Measurements from ENCODE around the gene MYRFL.

MYRFL gene

DNA sequence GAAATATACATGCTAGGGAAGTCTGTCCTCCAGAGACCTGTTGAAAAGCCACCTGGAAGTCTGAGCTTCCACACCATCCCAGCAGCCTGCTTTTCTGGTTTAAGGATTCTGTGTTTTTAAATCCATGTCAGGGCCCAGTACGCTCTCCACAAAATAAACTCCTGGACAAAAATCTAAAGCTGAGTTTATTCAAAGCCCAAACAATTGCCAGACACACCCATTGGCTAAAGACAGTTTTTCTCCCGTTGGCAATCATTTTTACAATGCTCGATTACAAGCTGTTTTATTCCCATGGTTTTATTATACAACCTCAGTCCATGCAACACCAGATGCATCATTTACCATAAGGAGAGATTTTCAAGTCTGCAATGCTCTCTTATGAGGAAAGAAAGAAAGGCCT lies 94.5 kb downstream of the MYRFL start:
- Histone ChIP-seq H3K4me1 (ENCODE audit: control insufficient read depth, insufficient read depth, low read length) (no peaks in the 10 kb centered on the region), H3K36me3 (ENCODE audit: insufficient read depth, low read length) (no peaks in the 10 kb centered on the region), H3K9me3 (replicated peaks; ENCODE audit: low read length) (no peaks in the 10 kb centered on the region), H3K9ac (ENCODE audit: low read depth, low read length) (no peak overlapping the region), H3K4me3 (ENCODE audit: low read length) (no peak overlapping the region), H3K27me3 (ENCODE audit: control insufficient read depth, insufficient read depth, low read length) (no peaks in the 10 kb centered on the region), H3K4me2 (ENCODE audit: low read length) (no peak overlapping the region)

DNA sequence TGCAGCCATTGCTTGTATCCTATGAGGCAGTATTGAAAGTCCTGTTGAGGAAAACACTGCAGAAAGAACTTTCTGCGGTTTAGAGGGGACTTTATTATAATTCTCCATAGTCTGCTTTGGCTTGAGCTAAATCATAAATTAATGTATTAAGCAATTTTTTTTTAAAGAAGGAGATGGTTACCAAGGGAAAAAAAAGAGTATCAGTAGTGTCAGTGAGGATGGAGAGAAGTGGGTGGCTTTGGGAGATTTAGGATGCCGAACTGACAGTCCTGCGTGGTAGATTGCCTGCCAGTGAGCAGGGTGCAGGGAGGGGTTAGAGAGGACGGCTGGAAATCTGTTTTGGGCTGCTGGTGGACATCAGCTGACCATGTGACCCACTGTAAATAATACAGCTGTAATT lies 96.8 kb downstream of the MYRFL start:
- Histone ChIP-seq H3K9me3 (replicated peaks; ENCODE audit: low read length) (no peaks in the 10 kb centered on the region), H3K27me3 (ENCODE audit: control insufficient read depth, insufficient read depth, low read length) (no peaks in the 10 kb centered on the region), H3K4me1 (ENCODE audit: control insufficient read depth, insufficient read depth, low read length) (no peaks in the 10 kb centered on the region), H3K4me3 (ENCODE audit: low read length) (no peak overlapping the region), H3K9ac (ENCODE audit: low read depth, low read length) (no peak overlapping the region), H3K4me2 (ENCODE audit: low read length) (no peak overlapping the region), H3K36me3 (ENCODE audit: insufficient read depth, low read length) (no peaks in the 10 kb centered on the region)

DNA sequence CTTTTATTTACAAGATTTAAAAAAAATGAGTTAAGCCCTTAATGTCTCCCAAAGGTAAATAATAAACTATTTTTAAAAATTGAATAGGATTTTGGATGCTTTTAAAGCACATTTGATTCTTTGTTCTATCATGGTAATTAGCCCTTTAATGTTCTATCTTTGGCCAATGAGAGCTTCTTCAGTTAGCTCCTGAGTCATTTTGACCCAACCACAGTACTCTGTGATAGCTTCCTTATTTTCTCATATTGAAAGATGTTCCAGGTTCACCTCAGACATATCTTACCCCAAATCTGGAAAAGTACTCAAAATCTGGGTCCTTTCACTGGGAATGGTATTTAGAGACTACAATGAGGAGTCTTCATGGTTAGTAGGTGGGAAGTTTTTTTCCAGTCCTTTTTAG lies 98.0 kb downstream of the MYRFL start:
- H3K4me1 ChIP-seq (ENCODE audit: control insufficient read depth, insufficient read depth, low read length): no peaks in the 10 kb centered on the region
- no peaks in the 10 kb centered on the region for H3K9me3 ChIP-seq (replicated peaks; ENCODE audit: low read length)

DNA sequence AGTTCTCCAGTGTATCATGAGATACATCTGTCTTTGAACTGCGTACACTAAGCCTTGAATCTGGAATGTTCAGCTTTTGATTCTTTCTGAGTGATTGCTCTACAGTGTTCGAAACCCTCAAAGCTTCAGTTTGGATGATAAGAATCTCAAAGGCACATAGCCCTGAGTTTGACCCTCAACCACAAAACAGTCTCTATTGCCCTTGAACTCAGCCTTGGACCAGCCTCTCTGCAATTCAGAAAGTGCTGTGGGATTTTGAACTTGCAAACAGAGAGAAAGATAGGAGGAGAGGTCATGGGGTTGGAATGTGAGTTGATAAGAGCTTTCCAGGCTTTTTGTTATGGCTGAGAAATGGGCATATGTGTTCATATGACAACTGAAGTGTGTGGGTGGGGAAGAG lies 100.3 kb downstream of the MYRFL start:
- no peaks in the 10 kb centered on the region for H3K9me3 ChIP-seq (replicated peaks; ENCODE audit: low read length)
- no peaks in the 10 kb centered on the region for H3K36me3 ChIP-seq (ENCODE audit: insufficient read depth, low read length)
- no peak overlapping the region for H3K9ac ChIP-seq (ENCODE audit: low read depth, low read length)
- H3K27me3 ChIP-seq (ENCODE audit: control insufficient read depth, insufficient read depth, low read length): no peaks in the 10 kb centered on the region
- H3K4me3 ChIP-seq (ENCODE audit: low read length): no peak overlapping the region
- H3K4me2 ChIP-seq (ENCODE audit: low read length): no peak overlapping the region
- no peaks in the 10 kb centered on the region for H3K4me1 ChIP-seq (ENCODE audit: control insufficient read depth, insufficient read depth, low read length)

More for the DNA sequence above, 98.0 kb downstream of the MYRFL start:
- no peak overlapping the region for H3K4me3 ChIP-seq (ENCODE audit: low read length)
- no peak overlapping the region for H3K9ac ChIP-seq (ENCODE audit: low read depth, low read length)
- H3K27me3 ChIP-seq (ENCODE audit: control insufficient read depth, insufficient read depth, low read length): no peaks in the 10 kb centered on the region
- no peaks in the 10 kb centered on the region for H3K36me3 ChIP-seq (ENCODE audit: insufficient read depth, low read length)
- no peak overlapping the region for H3K4me2 ChIP-seq (ENCODE audit: low read length)

DNA sequence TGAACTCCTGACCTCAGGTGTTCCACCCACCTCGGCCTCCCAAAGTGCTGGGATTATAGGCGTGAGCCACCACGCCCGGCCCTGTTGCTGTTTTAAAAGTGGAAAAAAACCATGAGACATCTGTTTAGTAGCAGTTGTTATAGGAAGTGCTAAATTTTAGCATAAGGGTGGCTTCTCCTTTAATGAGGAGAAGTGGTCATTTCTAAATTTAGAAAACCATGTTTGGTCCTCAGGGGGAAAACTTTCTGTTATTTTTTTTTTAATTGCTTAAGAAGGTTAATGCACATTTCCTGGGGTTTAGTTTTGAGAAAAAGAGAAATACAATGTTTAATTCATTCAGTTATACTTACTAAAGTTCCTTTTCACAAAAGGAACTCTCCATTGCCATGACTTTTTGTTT lies 102.1 kb downstream of the MYRFL start:
- Histone ChIP-seq H3K27me3 (ENCODE audit: control insufficient read depth, insufficient read depth, low read length) (no peaks in the 10 kb centered on the region), H3K4me2 (ENCODE audit: low read length) (no peak overlapping the region), H3K4me3 (ENCODE audit: low read length) (no peak overlapping the region), H3K36me3 (ENCODE audit: insufficient read depth, low read length) (no peaks in the 10 kb centered on the region), H3K4me1 (ENCODE audit: control insufficient read depth, insufficient read depth, low read length) (no peaks in the 10 kb centered on the region), H3K9me3 (replicated peaks; ENCODE audit: low read length) (no peaks in the 10 kb centered on the region), H3K9ac (ENCODE audit: low read depth, low read length) (no peak overlapping the region)

DNA sequence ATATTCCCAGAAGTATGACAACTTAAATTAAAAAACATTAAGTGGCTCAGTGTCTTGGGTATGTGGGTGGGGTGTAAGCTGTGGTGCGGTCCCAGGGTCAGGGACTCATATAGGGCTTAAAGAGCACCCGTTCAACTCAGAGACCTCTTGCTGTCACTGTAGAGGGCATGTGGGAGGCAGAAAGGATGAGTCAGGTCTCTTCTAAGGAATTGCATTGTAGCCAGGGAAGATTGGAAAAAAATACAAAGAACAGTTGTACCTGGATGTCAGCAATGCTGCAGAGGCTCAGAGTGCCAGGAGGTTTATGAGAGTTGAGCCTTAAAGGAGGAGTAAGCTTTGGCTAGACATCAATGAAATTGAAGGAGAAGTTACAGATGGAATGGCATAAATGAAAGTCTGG lies 104.1 kb downstream of the MYRFL start:
- Histone ChIP-seq H3K27me3 (ENCODE audit: control insufficient read depth, insufficient read depth, low read length) (no peaks in the 10 kb centered on the region), H3K9me3 (replicated peaks; ENCODE audit: low read length) (no peaks in the 10 kb centered on the region)

DNA sequence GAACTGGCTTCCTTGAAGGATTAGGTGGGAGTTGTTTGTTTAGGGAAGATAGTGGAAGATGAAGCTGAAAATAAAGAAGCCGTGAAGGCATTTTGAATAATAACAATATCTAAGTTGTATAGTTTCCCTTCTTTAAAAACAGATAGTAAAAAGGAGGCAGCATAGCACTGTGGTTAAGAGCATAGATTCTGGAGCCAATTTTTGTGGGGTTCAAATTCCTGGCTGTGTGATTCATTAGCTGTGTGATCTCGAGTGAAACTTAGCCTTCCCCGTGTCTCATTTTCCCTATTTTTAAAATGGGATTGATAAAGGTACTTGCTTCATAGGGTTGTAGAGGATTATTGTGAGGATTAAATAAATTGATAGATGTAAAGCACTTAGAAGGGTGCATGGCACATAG lies 104.5 kb downstream of the MYRFL start:
- Histone ChIP-seq H3K4me2 (ENCODE audit: low read length) (no peak overlapping the region), H3K4me1 (ENCODE audit: control insufficient read depth, insufficient read depth, low read length) (no peaks in the 10 kb centered on the region), H3K36me3 (ENCODE audit: insufficient read depth, low read length) (no peaks in the 10 kb centered on the region), H3K9me3 (replicated peaks; ENCODE audit: low read length) (no peaks in the 10 kb centered on the region), H3K9ac (ENCODE audit: low read depth, low read length) (no peak overlapping the region), H3K4me3 (ENCODE audit: low read length) (no peak overlapping the region), H3K27me3 (ENCODE audit: control insufficient read depth, insufficient read depth, low read length) (no peaks in the 10 kb centered on the region)

More for the DNA sequence above, 104.1 kb downstream of the MYRFL start:
- Histone ChIP-seq H3K4me3 (ENCODE audit: low read length) (no peak overlapping the region), H3K9ac (ENCODE audit: low read depth, low read length) (no peak overlapping the region), H3K36me3 (ENCODE audit: insufficient read depth, low read length) (no peaks in the 10 kb centered on the region), H3K4me1 (ENCODE audit: control insufficient read depth, insufficient read depth, low read length) (no peaks in the 10 kb centered on the region), H3K4me2 (ENCODE audit: low read length) (no peak overlapping the region)

DNA sequence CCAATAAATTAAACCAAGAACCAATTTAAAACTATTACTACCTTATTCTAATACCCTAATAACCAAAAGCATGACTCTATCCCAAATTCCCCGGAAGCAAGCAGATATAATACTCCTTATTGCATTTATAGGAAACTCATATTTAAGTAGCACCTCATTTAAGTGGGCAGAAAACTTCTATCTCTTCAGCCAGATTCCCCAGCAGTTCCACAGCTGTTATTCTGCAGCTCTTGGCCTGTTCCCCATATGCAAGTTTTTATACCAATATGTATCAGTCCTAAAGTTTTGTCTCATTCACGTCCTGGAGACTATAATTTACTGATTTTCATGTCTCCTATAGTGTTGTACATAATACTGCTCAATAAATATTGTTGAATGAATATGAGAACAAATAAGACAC lies 106.5 kb downstream of the MYRFL start:
- Histone ChIP-seq H3K4me3 (ENCODE audit: low read length) (no peak overlapping the region), H3K4me2 (ENCODE audit: low read length) (no peak overlapping the region), H3K27me3 (ENCODE audit: control insufficient read depth, insufficient read depth, low read length) (no peaks in the 10 kb centered on the region), H3K9me3 (replicated peaks; ENCODE audit: low read length) (no peaks in the 10 kb centered on the region), H3K4me1 (ENCODE audit: control insufficient read depth, insufficient read depth, low read length) (no peaks in the 10 kb centered on the region), H3K36me3 (ENCODE audit: insufficient read depth, low read length) (no peaks in the 10 kb centered on the region), H3K9ac (ENCODE audit: low read depth, low read length) (no peak overlapping the region)

DNA sequence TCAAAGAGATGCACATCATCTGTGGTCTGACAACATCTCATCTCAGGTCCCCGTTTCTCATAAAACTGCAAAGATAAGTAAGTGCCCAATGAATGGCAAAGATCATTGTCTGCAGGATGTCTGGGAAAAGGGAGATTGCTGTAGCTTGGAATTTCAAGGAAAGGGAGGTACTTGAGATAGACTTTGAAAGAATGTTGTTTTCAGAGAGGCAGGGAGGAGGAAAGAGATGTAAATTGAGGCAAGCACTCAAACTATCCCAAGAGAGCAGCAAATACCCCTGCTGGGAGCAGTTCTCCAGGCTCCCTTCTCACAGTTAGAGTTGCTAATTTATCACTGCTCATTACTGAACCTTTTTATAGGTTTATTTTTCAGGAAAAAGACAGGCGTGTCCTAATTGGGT lies 107.1 kb downstream of the MYRFL start:
- no peaks in the 10 kb centered on the region for H3K36me3 ChIP-seq (ENCODE audit: insufficient read depth, low read length)
- no peak overlapping the region for H3K4me2 ChIP-seq (ENCODE audit: low read length)
- no peak overlapping the region for H3K4me3 ChIP-seq (ENCODE audit: low read length)
- no peaks in the 10 kb centered on the region for H3K9me3 ChIP-seq (replicated peaks; ENCODE audit: low read length)
- H3K27me3 ChIP-seq (ENCODE audit: control insufficient read depth, insufficient read depth, low read length): no peaks in the 10 kb centered on the region
- H3K9ac ChIP-seq (ENCODE audit: low read depth, low read length): no peak overlapping the region
- no peaks in the 10 kb centered on the region for H3K4me1 ChIP-seq (ENCODE audit: control insufficient read depth, insufficient read depth, low read length)

DNA sequence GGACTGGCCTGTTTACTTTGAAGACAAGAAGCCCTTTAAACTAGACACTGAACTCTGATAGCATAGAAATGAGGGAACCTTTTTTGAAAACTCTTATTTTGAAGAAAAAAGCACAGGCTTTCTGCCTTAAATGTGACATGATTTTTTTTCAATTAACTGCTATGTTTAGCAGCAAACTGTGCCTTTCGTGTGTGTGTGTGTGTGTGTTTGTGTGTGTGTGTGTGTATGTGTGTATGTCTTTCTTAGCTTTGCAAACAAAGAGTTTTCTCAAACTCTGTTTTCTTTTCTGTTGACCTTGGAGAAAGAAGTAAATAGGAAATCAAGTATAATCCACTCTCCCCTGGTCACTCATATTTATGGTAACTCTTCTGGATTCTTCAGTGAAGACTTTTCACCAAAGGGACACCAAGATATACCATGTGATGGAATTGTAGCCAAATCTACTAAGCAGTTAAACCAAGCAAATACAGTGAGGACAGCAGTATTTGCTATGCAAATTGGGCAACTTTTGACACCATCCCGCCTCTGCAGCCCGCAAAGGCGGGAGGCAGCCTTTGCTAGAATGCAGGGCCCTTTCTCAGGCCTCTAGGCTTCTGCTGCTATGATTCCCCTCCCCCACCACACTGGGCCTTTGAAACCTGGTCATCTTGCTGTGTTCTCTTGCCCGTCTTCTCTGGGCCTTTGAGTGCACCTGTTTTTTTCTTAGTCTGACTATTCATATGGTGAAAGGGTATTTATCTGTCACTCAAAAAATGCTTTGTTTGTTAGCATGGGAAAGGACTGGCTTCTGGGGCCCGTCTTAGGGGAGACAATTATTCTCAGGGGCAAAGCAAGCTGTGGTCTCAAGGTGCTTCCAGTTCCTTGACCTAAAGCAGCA lies 107.9 kb downstream of the MYRFL start:
- Histone ChIP-seq H3K4me1 (ENCODE audit: control insufficient read depth, insufficient read depth, low read length) (no peaks in the 10 kb centered on the region), H3K9ac (ENCODE audit: low read depth, low read length) (no peak overlapping the region), H3K27me3 (ENCODE audit: control insufficient read depth, insufficient read depth, low read length) (no peaks in the 10 kb centered on the region), H3K4me3 (ENCODE audit: low read length) (no peak overlapping the region), H3K36me3 (ENCODE audit: insufficient read depth, low read length) (no peaks in the 10 kb centered on the region), H3K4me2 (ENCODE audit: low read length) (no peak overlapping the region), H3K9me3 (replicated peaks; ENCODE audit: low read length) (no peaks in the 10 kb centered on the region)

DNA sequence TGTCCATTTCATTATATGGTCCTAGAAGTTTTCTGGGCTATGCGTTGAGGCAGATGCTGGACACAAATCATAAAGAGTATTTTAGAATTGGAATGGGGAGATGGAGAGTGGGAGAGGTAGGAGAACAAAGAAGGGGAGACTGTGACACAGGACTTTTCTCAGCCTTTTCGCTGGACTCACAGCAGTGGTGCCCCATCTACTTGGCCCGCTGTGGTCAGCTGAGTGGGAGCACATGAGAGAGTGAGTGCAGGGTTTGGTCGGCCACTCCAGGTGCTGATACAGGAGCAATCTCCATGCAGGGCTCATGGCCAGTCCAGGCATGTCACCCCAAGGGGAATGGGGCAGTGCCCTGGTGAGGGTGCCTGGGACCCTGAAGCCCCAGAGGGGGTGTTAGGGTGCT lies 109.0 kb downstream of the MYRFL start:
- Histone ChIP-seq H3K9me3 (replicated peaks; ENCODE audit: low read length) (no peaks in the 10 kb centered on the region), H3K4me2 (ENCODE audit: low read length) (no peak overlapping the region), H3K4me3 (ENCODE audit: low read length) (no peak overlapping the region), H3K36me3 (ENCODE audit: insufficient read depth, low read length) (no peaks in the 10 kb centered on the region), H3K9ac (ENCODE audit: low read depth, low read length) (no peak overlapping the region), H3K27me3 (ENCODE audit: control insufficient read depth, insufficient read depth, low read length) (no peaks in the 10 kb centered on the region), H3K4me1 (ENCODE audit: control insufficient read depth, insufficient read depth, low read length) (no peaks in the 10 kb centered on the region)

DNA sequence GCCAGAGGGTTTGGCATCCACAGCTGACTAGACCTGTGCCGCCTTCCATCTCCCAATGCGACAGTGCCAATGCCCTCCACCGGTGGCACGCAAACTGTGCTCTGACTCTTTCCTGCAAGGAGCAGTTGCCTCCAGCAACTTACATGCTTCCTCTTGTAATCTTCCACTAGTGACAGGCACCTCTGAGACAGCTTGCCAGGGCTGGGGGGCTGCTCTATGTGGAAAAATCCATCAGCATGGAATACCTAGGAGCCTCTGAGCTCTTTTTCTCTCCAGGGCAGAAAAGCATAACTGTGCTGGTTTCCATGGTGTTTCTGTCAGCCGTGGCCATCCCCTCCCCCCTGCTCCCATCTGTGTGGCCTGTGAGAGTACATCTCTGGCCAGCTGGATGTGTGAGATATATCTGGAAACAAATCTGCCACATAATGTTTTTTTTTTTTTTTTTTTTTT lies 110.6 kb downstream of the MYRFL start:
- H3K9ac ChIP-seq (ENCODE audit: low read depth, low read length): no peak overlapping the region

More for the DNA sequence above, 110.6 kb downstream of the MYRFL start:
- H3K36me3 ChIP-seq (ENCODE audit: insufficient read depth, low read length): no peaks in the 10 kb centered on the region
- no peak overlapping the region for H3K4me2 ChIP-seq (ENCODE audit: low read length)
- H3K27me3 ChIP-seq (ENCODE audit: control insufficient read depth, insufficient read depth, low read length): no peaks in the 10 kb centered on the region
- H3K9me3 ChIP-seq (replicated peaks; ENCODE audit: low read length): no peaks in the 10 kb centered on the region
- no peak overlapping the region for H3K4me3 ChIP-seq (ENCODE audit: low read length)
- no peaks in the 10 kb centered on the region for H3K4me1 ChIP-seq (ENCODE audit: control insufficient read depth, insufficient read depth, low read length)
